A204.1 (cell line): ENCODE results near the gene STK32C.

Experiments used
- FAIRE-seq: peaks from 2 replicates; lab custom pipeline; 2012; peaks lifted over from hg19 to GRCh38; lab: Jason Lieb, UNC

Gene STK32C

GRCh38 chr10:132182591-132182990, 125.2 kb downstream of the STK32C start:
- FAIRE-seq, result no peak

GRCh38 chr10:132181691-132182425, 125.9 kb downstream of the STK32C start:
- no peak for FAIRE-seq

GRCh38 chr10:132180736-132181135, 127.0 kb downstream of the STK32C start:
- FAIRE-seq, result no peak

- no peak for FAIRE-seq
These were observed 128.0 kb downstream of the STK32C start for GRCh38 chr10:132179551-132180392.

- no peak for FAIRE-seq
These were observed 128.8 kb downstream of the STK32C start for GRCh38 chr10:132178672-132179545.

- FAIRE-seq, result no peak
These were observed 129.7 kb downstream of the STK32C start for GRCh38 chr10:132178046-132178445.

GRCh38 chr10:132176623-132177500, 130.9 kb downstream of the STK32C start:
- FAIRE-seq, result no peak

- no peak for FAIRE-seq
These were observed 131.7 kb downstream of the STK32C start for GRCh38 chr10:132175907-132176581.

- no peak for FAIRE-seq
These were observed 132.3 kb downstream of the STK32C start for GRCh38 chr10:132175408-132175807.

- FAIRE-seq, result no peak
These were observed 133.5 kb downstream of the STK32C start for GRCh38 chr10:132174237-132174636.

- FAIRE-seq, result no peak
These were observed 134.6 kb downstream of the STK32C start for GRCh38 chr10:132173185-132173584.

- FAIRE-seq, result no peak
These were observed 135.4 kb downstream of the STK32C start for GRCh38 chr10:132172091-132173066.

- no peak for FAIRE-seq
These were observed 137.0 kb downstream of the STK32C start for GRCh38 chr10:132170561-132171361.

- no peak for FAIRE-seq
These were observed 137.8 kb downstream of the STK32C start for GRCh38 chr10:132169766-132170560.

- no peak for FAIRE-seq
These were observed 138.6 kb downstream of the STK32C start for GRCh38 chr10:132169031-132169765.

- FAIRE-seq, result no peak
These were observed 139.1 kb downstream of the STK32C start for GRCh38 chr10:132168571-132169030.

GRCh38 chr10:132167976-132168375, 139.8 kb downstream of the STK32C start:
- no peak for FAIRE-seq
